ENCODE measurements around the gene CAP1. TPM values are rescaled to one million over a fixed set of nuclear protein-coding genes. Genes with fewer than 3 reads are reported as not detected.

The CAP1 gene
- total and polyA plus RNA-seq, 10 donors, result 124 to 608 (median 348) TPM

- WGBS, 5 donors, result 62 to 83% (median 73%) methylated on average over 1 of the region's 1 CpG
- no peaks in the 10 kb centered on the region for H3K36me3 ChIP-seq
- H3K27ac ChIP-seq, result no peak overlapping the region
- no peak for DNase-seq
- no peaks in the 10 kb centered on the region for H3K27me3 ChIP-seq (replicated peaks in 1 of 7)
- peaks cover 0 to 29% (median 21%) of the 10 kb centered on the region in 8 donors for H3K9me3 ChIP-seq
- no peaks in the 10 kb centered on the region for H3K4me1 ChIP-seq
- no peak overlapping the region for H3K4me3 ChIP-seq
- intact Hi-C loops (cut with DNase I; ENCODE audit: low total_unique reads), result no loop called here
- TF ChIP-seq POLR2AphosphoS5 (IDR thresholded peaks at IDR 0.05) (no peak), CTCF (IDR thresholded peaks at IDR 0.05 in 8 of 11, conservative IDR thresholded peaks at IDR 0.05 in 3 of 11) (no peak), POLR2A (IDR thresholded peaks at IDR 0.05) (no peak)
Measured at GRCh38 chr1:40105028-40105427, 64.5 kb downstream of the CAP1 start.

DNA sequence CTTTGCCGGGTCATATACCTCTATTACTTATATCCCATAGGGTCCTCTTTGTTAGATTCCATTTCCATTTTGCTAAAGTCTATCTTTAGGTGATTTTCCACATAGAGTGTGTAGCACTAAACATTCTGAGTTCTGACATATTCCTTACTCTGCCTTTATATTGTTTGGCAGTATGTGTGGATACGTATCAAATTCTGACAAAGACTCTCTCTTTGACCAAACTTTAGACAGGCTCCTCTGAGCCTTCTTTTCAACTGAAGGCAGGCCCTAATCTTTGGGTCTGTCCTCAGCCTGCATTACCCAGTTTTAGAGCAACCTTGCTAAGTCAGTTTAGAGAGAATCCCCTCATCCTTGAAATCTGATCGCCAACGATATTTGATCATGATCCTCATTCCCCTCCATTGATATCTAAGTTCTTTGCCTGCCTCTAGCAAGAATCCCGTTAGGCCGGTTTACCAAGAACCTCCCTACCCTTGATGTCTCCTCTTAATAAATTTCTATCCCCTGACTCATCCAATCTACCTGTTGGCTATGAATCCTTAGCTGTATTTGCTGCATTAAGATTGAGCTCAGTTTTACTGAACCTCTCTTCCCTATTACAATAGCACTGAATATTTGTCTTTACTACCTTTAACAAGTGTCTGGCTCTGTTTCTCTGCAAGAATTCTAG, 66.9 kb downstream of the CAP1 start:
- peaks cover 0 to 44% (median 33%) of the 10 kb centered on the region in 8 donors for H3K9me3 ChIP-seq
- H3K4me3 ChIP-seq, result no peak overlapping the region
- peaks cover 0 to 7% (median 0%) of the 10 kb centered on the region in 7 donors for H3K27me3 ChIP-seq (replicated peaks in 1 of 7)
- H3K27ac ChIP-seq, result no peak overlapping the region
- H3K4me1 ChIP-seq, result no peaks in the 10 kb centered on the region
- DNase-seq, result no peak
- whole genome bisulfite sequencing, 5 donors, result 91 to 98% (median 94%) methylated on average over 6 of the region's 6 CpGs
- TF ChIP-seq CTCF (IDR thresholded peaks at IDR 0.05 in 8 of 11, conservative IDR thresholded peaks at IDR 0.05 in 3 of 11), result no peak
- no peak for TF ChIP-seq POLR2AphosphoS5 (IDR thresholded peaks at IDR 0.05)
- no peak for TF ChIP-seq POLR2A (IDR thresholded peaks at IDR 0.05)
- H3K36me3 ChIP-seq, result no peaks in the 10 kb centered on the region
- intact Hi-C loops (cut with DNase I; ENCODE audit: low total_unique reads), result no loop called here

GRCh38 chr1:40110389-40110788, 69.9 kb downstream of the CAP1 start:
- DNase-seq, result no peak
- intact Hi-C loops (cut with DNase I; ENCODE audit: low total_unique reads), result no loop called here
- Histone ChIP-seq H3K4me1 (no peaks in the 10 kb centered on the region), H3K27ac (no peak overlapping the region), H3K9me3 (peaks cover 0 to 37% (median 24%) of the 10 kb centered on the region in 8 donors), H3K27me3 (replicated peaks in 1 of 7) (peaks cover 0 to 7% (median 0%) of the 10 kb centered on the region in 7 donors), H3K36me3 (no peaks in the 10 kb centered on the region), H3K4me3 (no peak overlapping the region)
- no peak for TF ChIP-seq POLR2A (IDR thresholded peaks at IDR 0.05)

DNA sequence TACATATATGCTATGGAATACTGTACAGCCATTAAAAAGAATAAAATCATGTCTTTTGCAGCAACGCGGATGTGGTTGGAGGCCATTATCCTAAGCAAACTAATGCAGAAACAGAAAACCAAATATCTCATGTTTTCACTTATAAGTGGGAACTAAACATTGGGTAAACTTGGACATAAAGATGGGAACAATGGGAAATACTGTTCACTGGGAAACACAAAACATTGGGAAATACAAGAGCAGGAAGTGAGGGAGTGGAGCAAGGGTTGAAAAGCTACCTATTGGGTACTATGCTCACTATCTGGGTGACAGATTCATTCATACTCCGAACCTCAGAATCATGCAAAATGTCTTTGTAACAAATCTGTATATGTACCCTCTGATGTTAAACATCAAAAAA, 73.9 kb downstream of the CAP1 start:
- Histone ChIP-seq H3K9me3 (peaks cover 0 to 32% (median 21%) of the 10 kb centered on the region in 8 donors), H3K4me1 (no peaks in the 10 kb centered on the region), H3K27ac (no peak overlapping the region), H3K4me3 (no peak overlapping the region), H3K36me3 (no peaks in the 10 kb centered on the region), H3K27me3 (replicated peaks in 1 of 7) (peaks cover 0 to 7% (median 0%) of the 10 kb centered on the region in 7 donors)
- no peak for TF ChIP-seq CTCF (IDR thresholded peaks at IDR 0.05 in 8 of 11, conservative IDR thresholded peaks at IDR 0.05 in 3 of 11)
- no peak for TF ChIP-seq POLR2A (IDR thresholded peaks at IDR 0.05)
- TF ChIP-seq POLR2AphosphoS5 (IDR thresholded peaks at IDR 0.05), result no peak
- no peak for DNase-seq
- WGBS, 5 donors, result 89 to 97% (median 91%) methylated on average over 3 of the region's 3 CpGs
- intact Hi-C loops (cut with DNase I; ENCODE audit: low total_unique reads), result no loop called here
